WTC11 (cell line): ENCODE data around the gene ITGA6. TPM values are rescaled to one million over a fixed set of nuclear protein-coding genes. Genes with fewer than 3 reads are reported as not detected.

Experiments used
- total RNA-seq: library from RNA; stranded (reverse); gene quantifications from 3 replicates; pipeline ENCODE4 v1.2.3, GENCODE V29; 2021

The ITGA6 gene
- total RNA-seq, 1 experiment from 2014 or later: 83.6 TPM

Other genes with a start within 250 kb of the ITGA6 start
- gene PDK1, start 128.5 kb downstream of the ITGA6 start, total RNA-seq: 22.9 to 31.6 TPM (median 30.5 TPM) in 3 replicates